ENCODE measurements around the gene KRTAP1-5.
"Not testable (repeated sequence)": the region's sequence is repeated elsewhere in the genome, so short reads cannot be mapped to it uniquely, and the experiment has no call there.

The KRTAP1-5 gene

GRCh38 chr17:41048441-41048840, 21.4 kb upstream of the KRTAP1-5 start:
- no peak for DNase-seq (ENCODE audit: low read depth)

- DNase-seq (ENCODE audit: low read depth) = not testable (repeated sequence)
Measured at GRCh38 chr17:41046735-41047465, 19.9 kb upstream of the KRTAP1-5 start, which contains the start of gene KRTAP2-1. TSS of gene KRTAP2-1 (minus strand) at chr17:41047316. CDS start at chr17:41047267, 49 bp downstream.

- DNase-seq (ENCODE audit: low read depth) = no peak
Measured at GRCh38 chr17:41042953-41043352, 15.9 kb upstream of the KRTAP1-5 start.

GRCh38 chr17:41040783-41041571, 14.0 kb upstream of the KRTAP1-5 start, which contains the start of gene KRTAP1-1:
TSS of gene KRTAP1-1 (minus strand) at chr17:41041450. CDS start at chr17:41041397, 53 bp downstream.
- DNase-seq (ENCODE audit: low read depth) = not testable (repeated sequence)

- DNase-seq (ENCODE audit: low read depth) = no peak
Measured at GRCh38 chr17:41037853-41038350, 10.9 kb upstream of the KRTAP1-5 start.

- not testable (repeated sequence) for DNase-seq (ENCODE audit: low read depth)
Measured at GRCh38 chr17:41034346-41034935, 7.4 kb upstream of the KRTAP1-5 start, which contains the start of gene KRTAP1-3. TSS of gene KRTAP1-3 (minus strand) at chr17:41034874. CDS start at chr17:41034821, 53 bp downstream.

- no peak for DNase-seq (ENCODE audit: low read depth)
Measured at GRCh38 chr17:41029633-41030245, 2.7 kb upstream of the KRTAP1-5 start, which contains the start of gene KRTAP1-4. TSS of gene KRTAP1-4 (minus strand) at chr17:41030195. CDS start at chr17:41030078, 117 bp downstream.

- no peak for DNase-seq (ENCODE audit: low read depth)
Measured at GRCh38 chr17:41024697-41025096, 2.3 kb downstream of the KRTAP1-5 start.

- DNase-seq (ENCODE audit: low read depth) = no peak
Measured at GRCh38 chr17:41020336-41020735, 6.7 kb downstream of the KRTAP1-5 start.

- no peak for DNase-seq (ENCODE audit: low read depth)
Measured at GRCh38 chr17:41019415-41019814, 7.6 kb downstream of the KRTAP1-5 start.

GRCh38 chr17:41018541-41018940, 8.5 kb downstream of the KRTAP1-5 start:
- DNase-seq (ENCODE audit: low read depth) = no peak

GRCh38 chr17:41016578-41017215, 10.3 kb downstream of the KRTAP1-5 start:
- DNase-seq (ENCODE audit: low read depth) = no peak

GRCh38 chr17:41015454-41015853, 11.6 kb downstream of the KRTAP1-5 start:
- no peak for DNase-seq (ENCODE audit: low read depth)

GRCh38 chr17:41013606-41014005, 13.4 kb downstream of the KRTAP1-5 start:
- DNase-seq (ENCODE audit: low read depth) = no peak

GRCh38 chr17:41013181-41013580, 13.8 kb downstream of the KRTAP1-5 start:
- DNase-seq (ENCODE audit: low read depth) = no peak

GRCh38 chr17:41012326-41013120, 14.5 kb downstream of the KRTAP1-5 start:
- no peak for DNase-seq (ENCODE audit: low read depth)

GRCh38 chr17:41010441-41010840, 16.6 kb downstream of the KRTAP1-5 start:
- DNase-seq (ENCODE audit: low read depth) = no peak

GRCh38 chr17:41009936-41010335, 17.1 kb downstream of the KRTAP1-5 start:
- DNase-seq (ENCODE audit: low read depth) = no peak

- DNase-seq (ENCODE audit: low read depth) = no peak
Measured at GRCh38 chr17:41009301-41009760, 17.7 kb downstream of the KRTAP1-5 start.

- no peak for DNase-seq (ENCODE audit: low read depth)
Measured at GRCh38 chr17:41008811-41009210, 18.2 kb downstream of the KRTAP1-5 start, which contains the start of gene KRTAP3-1. TSS of gene KRTAP3-1 (minus strand) at chr17:41009128. CDS start at chr17:41009074, 54 bp downstream.

Measured in activated gamma-delta T cell treated with anti-CD3 and anti-CD28 coated beads, Interleukin-2, amount 50 U/mL, for 16 hours (primary cell).